ENCODE data around the gene BATF3.

Gene BATF3

DNA sequence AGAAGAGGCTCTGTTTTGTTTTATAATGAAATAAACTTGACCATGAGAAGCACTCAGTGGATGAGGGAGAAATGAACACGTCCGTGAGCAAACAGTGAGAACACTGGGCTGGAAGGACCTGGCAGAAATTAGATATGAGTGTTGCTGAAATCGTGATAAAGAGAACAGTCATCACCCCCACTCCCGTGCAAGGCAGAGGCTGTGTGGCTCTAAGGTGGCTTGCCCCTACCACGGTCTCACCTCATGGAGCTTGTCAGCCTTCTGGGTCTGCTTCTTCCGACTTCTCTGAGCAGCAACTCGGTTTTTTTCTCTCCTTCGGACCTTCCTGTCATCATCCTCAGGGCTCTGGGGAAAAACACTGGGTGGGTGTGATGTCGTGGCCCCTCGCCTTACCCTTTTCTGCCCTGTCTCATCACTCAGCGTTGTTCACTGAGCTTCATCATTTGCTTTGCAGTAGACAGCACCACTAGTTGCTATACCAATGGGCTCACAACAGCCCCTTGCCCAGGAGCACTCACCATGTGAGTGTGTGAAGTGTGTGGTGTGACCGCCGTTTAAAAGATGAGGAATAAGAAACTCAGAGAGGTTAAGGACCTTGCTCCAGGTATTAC, 2.8 kb downstream of the BATF3 start:
- no peak for DNase-seq
- TF ChIP-seq, protein P1, sequence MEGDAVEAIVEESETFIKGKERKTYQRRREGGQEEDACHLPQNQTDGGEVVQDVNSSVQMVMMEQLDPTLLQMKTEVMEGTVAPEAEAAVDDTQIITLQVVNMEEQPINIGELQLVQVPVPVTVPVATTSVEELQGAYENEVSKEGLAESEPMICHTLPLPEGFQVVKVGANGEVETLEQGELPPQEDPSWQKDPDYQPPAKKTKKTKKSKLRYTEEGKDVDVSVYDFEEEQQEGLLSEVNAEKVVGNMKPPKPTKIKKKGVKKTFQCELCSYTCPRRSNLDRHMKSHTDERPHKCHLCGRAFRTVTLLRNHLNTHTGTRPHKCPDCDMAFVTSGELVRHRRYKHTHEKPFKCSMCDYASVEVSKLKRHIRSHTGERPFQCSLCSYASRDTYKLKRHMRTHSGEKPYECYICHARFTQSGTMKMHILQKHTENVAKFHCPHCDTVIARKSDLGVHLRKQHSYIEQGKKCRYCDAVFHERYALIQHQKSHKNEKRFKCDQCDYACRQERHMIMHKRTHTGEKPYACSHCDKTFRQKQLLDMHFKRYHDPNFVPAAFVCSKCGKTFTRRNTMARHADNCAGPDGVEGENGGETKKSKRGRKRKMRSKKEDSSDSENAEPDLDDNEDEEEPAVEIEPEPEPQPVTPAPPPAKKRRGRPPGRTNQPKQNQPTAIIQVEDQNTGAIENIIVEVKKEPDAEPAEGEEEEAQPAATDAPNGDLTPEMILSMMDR (IDR thresholded peaks at IDR 0.05), result no peak
- H3K4me1 Mint-ChIP-seq, result peaks cover 29% of the 10 kb centered on the region
- H3K36me3 Mint-ChIP-seq (ENCODE audit: low read depth), result no peaks in the 10 kb centered on the region
- no peaks in the 10 kb centered on the region for H3K9me3 Mint-ChIP-seq
- H3K27ac Mint-ChIP-seq, result no peak overlapping the region
- H3K4me3 Mint-ChIP-seq, result no peak overlapping the region
- H3K27me3 Mint-ChIP-seq (ENCODE audit: low read depth, poor library complexity), result peaks cover 77% of the 10 kb centered on the region

DNA sequence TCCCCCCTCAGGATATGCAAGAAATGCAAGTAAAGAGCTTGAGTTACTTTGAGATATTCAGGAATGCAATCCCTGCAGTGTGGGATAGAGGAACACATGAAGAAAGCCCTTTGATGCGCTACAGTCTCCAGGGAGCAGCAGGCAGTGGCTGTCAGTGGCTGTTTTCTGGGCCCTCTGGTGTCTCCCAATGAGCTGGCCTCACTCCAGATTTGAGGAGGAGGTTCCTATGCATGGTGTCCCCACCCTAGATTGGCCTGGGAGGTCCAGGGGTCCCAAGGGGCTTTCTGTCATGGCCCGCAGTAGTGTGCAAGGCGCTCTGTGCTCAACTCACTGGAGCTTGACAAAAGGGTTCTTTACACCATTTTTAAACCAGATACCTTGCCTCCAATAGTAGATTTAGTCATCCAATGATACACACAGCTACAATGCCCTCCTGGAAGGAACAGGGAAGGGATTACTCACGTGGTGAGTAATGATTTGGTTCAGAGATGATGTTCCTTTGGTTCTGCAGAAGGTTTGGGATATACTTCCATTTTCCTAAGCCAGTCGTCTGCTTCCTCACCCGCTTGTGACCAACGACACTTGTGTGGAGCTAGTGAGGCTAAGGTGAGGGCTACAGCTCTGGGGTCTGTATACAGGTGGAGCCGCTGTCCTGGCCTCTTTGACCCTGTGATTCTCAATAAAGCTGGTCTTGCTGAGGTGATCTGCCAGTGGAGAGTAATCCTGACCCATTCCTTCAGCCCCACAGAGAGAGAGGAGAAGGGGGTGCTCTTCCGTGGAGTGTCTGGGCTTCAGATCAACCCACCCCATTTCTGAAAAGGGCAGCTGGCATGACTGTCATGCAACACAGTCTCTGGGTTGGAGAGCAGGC, 6.6 kb downstream of the BATF3 start:
- Mint-ChIP-seq H3K27me3 (ENCODE audit: low read depth, poor library complexity) (peaks cover 39% of the 10 kb centered on the region), H3K4me3 (no peak overlapping the region), H3K36me3 (ENCODE audit: low read depth) (no peaks in the 10 kb centered on the region), H3K4me1 (peaks cover 13% of the 10 kb centered on the region), H3K9me3 (no peaks in the 10 kb centered on the region), H3K27ac (no peak overlapping the region)
- TF ChIP-seq, protein P1 (IDR thresholded peaks at IDR 0.05), result no peak
- no peak for DNase-seq

DNA sequence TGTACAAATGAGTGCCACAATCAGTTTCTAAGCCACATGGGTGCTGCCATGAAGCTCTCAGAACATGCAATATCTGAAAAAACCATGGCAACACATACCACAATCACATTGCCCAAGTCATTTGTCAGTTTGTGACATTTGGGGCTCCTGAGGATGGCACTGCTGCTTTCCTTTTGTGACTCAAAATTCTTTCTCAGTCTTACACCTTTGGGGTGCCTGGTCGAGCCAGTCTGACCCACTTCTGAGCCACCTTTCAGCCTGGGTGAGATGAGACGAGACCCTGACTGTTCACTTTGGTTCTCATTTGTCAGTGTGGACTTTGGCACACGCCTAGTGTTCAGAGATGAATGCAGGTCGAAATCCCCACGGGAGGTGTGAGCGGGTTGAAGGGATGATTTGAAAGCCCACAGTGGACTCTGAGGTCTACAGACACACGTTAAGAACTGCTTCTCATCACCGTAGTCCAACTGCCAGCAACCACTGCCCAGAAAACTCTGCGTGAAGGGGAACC, 8.0 kb downstream of the BATF3 start:
- Mint-ChIP-seq H3K9me3 (no peaks in the 10 kb centered on the region), H3K27me3 (ENCODE audit: low read depth, poor library complexity) (peaks cover 25% of the 10 kb centered on the region), H3K4me1 (peaks cover 13% of the 10 kb centered on the region), H3K4me3 (no peak overlapping the region), H3K27ac (no peak overlapping the region), H3K36me3 (ENCODE audit: low read depth) (no peaks in the 10 kb centered on the region)
- TF ChIP-seq, protein P1 (IDR thresholded peaks at IDR 0.05), result no peak
- no peak for DNase-seq

DNA sequence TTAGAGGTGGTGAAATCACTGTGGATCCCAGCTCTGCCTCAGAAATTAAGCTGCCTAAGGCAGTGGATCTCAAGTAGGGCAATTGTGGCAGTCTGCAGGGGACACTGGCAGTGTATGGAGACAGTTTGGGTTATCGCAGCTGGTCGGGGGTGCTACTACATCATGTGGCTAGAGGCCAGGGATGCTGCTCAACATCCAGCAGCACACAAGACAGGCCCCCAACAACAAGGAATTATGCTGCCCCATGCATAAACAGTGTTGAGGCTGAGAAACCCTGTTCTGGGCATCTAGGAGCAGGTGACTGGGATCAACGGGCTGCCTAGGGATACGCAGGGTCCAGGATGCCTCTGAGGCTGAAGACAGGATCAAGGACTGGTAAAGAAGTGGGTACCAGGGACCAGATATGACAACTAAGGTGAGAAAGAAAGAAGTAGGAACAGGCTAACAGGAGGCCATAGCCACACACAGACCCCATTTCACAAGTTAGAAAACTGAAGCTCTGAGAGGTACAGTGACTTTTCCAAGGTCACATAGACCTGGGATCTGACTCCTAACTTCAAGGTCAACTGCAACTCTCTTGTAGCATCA, 8.7 kb downstream of the BATF3 start:
- TF ChIP-seq, protein P1 (IDR thresholded peaks at IDR 0.05), result no peak

DNA sequence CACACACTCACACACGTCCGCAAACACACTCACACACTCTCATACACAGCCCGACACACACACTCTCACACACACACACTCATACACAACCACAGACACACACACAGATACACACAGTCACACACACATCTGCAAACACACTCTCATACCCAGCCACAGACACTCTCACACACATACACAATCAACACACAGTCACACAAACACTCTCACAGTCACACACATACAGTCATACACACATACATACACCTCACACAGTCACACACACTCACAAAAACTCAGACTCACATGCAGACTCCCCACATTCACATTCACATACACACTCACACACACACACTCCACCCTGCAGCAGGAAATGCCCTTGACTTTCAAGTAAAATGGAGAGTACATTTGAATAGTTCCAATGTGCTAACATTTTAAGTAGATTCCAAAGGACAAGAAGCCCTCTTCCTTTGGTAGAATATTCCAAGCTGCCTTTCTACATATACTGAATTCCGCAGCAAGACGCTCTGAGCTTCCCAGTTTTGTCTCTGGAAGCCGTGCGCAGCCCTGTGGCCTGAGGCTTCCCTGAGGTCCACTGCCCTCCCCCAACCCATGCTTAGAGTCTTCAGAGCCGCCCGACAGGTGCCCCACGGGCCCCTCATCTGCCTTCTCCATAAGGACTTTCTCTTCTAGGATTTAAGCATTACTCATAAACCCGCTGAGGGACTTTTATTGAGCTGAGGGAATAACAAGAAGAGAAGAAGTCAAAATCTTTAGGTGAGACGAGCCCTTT, 9.7 kb downstream of the BATF3 start:
- H3K27me3 Mint-ChIP-seq (ENCODE audit: low read depth, poor library complexity), result peaks cover 8% of the 10 kb centered on the region
- no peak for DNase-seq
- H3K4me3 Mint-ChIP-seq, result no peak overlapping the region
- no peak overlapping the region for H3K27ac Mint-ChIP-seq
- H3K4me1 Mint-ChIP-seq, result peaks cover 12% of the 10 kb centered on the region
- H3K9me3 Mint-ChIP-seq, result no peaks in the 10 kb centered on the region
- no peaks in the 10 kb centered on the region for H3K36me3 Mint-ChIP-seq (ENCODE audit: low read depth)
- TF ChIP-seq, protein P1 (IDR thresholded peaks at IDR 0.05), result no peak

More for the DNA sequence above, 8.7 kb downstream of the BATF3 start:
- Mint-ChIP-seq H3K9me3 (no peaks in the 10 kb centered on the region), H3K27ac (no peak overlapping the region), H3K4me1 (peaks cover 13% of the 10 kb centered on the region), H3K36me3 (ENCODE audit: low read depth) (no peaks in the 10 kb centered on the region), H3K4me3 (no peak overlapping the region), H3K27me3 (ENCODE audit: low read depth, poor library complexity) (peaks cover 18% of the 10 kb centered on the region)
- DNase-seq, result no peak

Measured in nephron progenitor cell (in vitro differentiated cells).